CMK (cell line): ENCODE measurements around the gene MLLT6.
A peak's percentile ranks its signal among the peaks of the same experiment; 100 is the strongest.

Source experiments
- DNase-seq: peaks from one replicate; pipeline ENCODE4 v3.0.0-alpha.2; 2010; ENCODE audit warnings: low read depth

Gene MLLT6

GRCh38 chr17:38704606-38705522 is at the start of gene MLLT6:
TSS of gene MLLT6 (plus strand) at chr17:38705273. CDS start at chr17:38705633, 360 bp downstream.
- DNase-seq = no peak

GRCh38 chr17:38656959-38657823 is 47.9 kb upstream of the MLLT6 start:
- DNase-seq = no peak

- DNase-seq = no peak
Measured at GRCh38 chr17:38657824-38658740, 47.0 kb upstream of the MLLT6 start.

GRCh38 chr17:38658741-38659345 is 46.2 kb upstream of the MLLT6 start:
- DNase-seq = no peak

GRCh38 chr17:38659415-38659814 is 45.7 kb upstream of the MLLT6 start:
- no peak for DNase-seq

- no peak for DNase-seq
Measured at GRCh38 chr17:38660097-38661025, 44.7 kb upstream of the MLLT6 start.

- peak; percentile 34 for DNase-seq
Measured at GRCh38 chr17:38663125-38663751, 41.8 kb upstream of the MLLT6 start.

GRCh38 chr17:38663964-38664644 is 41.0 kb upstream of the MLLT6 start:
- no peak for DNase-seq

- DNase-seq = no peak
Measured at GRCh38 chr17:38667099-38667786, 37.8 kb upstream of the MLLT6 start.

GRCh38 chr17:38667787-38668122 is 37.3 kb upstream of the MLLT6 start:
- DNase-seq = no peak

- DNase-seq = no peak
Measured at GRCh38 chr17:38669520-38669919, 35.6 kb upstream of the MLLT6 start.

- no peak for DNase-seq
Measured at GRCh38 chr17:38671939-38672720, 32.9 kb upstream of the MLLT6 start.

GRCh38 chr17:38672788-38673706 is 32.0 kb upstream of the MLLT6 start:
- DNase-seq = no peak

- no peak for DNase-seq
Measured at GRCh38 chr17:38673707-38674013, 31.4 kb upstream of the MLLT6 start.

- DNase-seq = no peak
Measured at GRCh38 chr17:38674014-38674748, 30.9 kb upstream of the MLLT6 start.
